HL-60 (cell line): Measurements from ENCODE around the gene RYR2.

Experiments used
- CTCF ChIP-seq: IDR thresholded peaks from one replicate; pipeline ENCODE4 v1.5.1; 2011; ENCODE audit warnings: low read length, control low read depth, inconsistent platforms; ENCODE audit not compliant: insufficient read depth
- GABPA ChIP-seq: IDR thresholded peaks from 2 replicates; pipeline ENCODE4 v1.6.1; 2012; ENCODE audit warnings: low read depth
- POLR2AphosphoS5 ChIP-seq: IDR thresholded peaks from 2 replicates; pipeline ENCODE4 v1.6.1; 2012; ENCODE audit warnings: low read depth
- REST ChIP-seq: IDR thresholded peaks from 2 replicates; pipeline ENCODE4 v1.6.1; 2012; ENCODE audit warnings: low read depth; ENCODE audit not compliant: insufficient replicate concordance

- no peak for TF ChIP-seq CTCF
- TF ChIP-seq POLR2AphosphoS5 = no peak
- TF ChIP-seq GABPA = no peak
- no peak for TF ChIP-seq REST
Observed at GRCh38 chr1:237528545-237528944, 486.6 kb downstream of the RYR2 start.
